Activated CD4-positive, alpha-beta T cell treated with anti-CD3 and anti-CD28 coated beads, Interleukin-10, Interleukin-2, amounts not matched to agents 100 ng/mL and 50 ng/mL, durations not matched to agents 16 hours and 8 hours (primary cell): ENCODE results near the gene INCENP.

Experiments used
- DNase-seq: peaks from one replicate; pipeline ENCODE4 v3.0.0-alpha.2; 2020

Gene INCENP

GRCh38 chr11:62125316-62125715 lies 1.5 kb downstream of the INCENP start:
- DNase-seq: peak; percentile 18

GRCh38 chr11:62125881-62126280 lies 2.1 kb downstream of the INCENP start:
- no peak for DNase-seq

GRCh38 chr11:62127426-62127825 lies 3.6 kb downstream of the INCENP start:
- DNase-seq: no peak

GRCh38 chr11:62127941-62128770 lies 4.3 kb downstream of the INCENP start:
- DNase-seq: no peak

GRCh38 chr11:62128835-62129234 lies 5.0 kb downstream of the INCENP start:
- DNase-seq: no peak

GRCh38 chr11:62129590-62130282 lies 5.9 kb downstream of the INCENP start:
- DNase-seq: no peak

GRCh38 chr11:62130283-62131169 lies 6.7 kb downstream of the INCENP start:
- no peak for DNase-seq

- no peak for DNase-seq
Observed at GRCh38 chr11:62131170-62131464, 7.3 kb downstream of the INCENP start.

- DNase-seq: no peak
Observed at GRCh38 chr11:62132191-62132590, 8.4 kb downstream of the INCENP start.

GRCh38 chr11:62132689-62133293 lies 9.0 kb downstream of the INCENP start:
- DNase-seq: no peak

- DNase-seq: no peak
Observed at GRCh38 chr11:62133328-62134065, 9.7 kb downstream of the INCENP start.

- no peak for DNase-seq
Observed at GRCh38 chr11:62137276-62137861, 13.6 kb downstream of the INCENP start.

GRCh38 chr11:62137881-62138629 lies 14.2 kb downstream of the INCENP start:
- no peak for DNase-seq

- no peak for DNase-seq
Observed at GRCh38 chr11:62138630-62139425, 15.0 kb downstream of the INCENP start.

- DNase-seq: no peak
Observed at GRCh38 chr11:62139526-62140303, 15.9 kb downstream of the INCENP start.

- no peak for DNase-seq
Observed at GRCh38 chr11:62140304-62141110, 16.7 kb downstream of the INCENP start.

- DNase-seq: no peak
Observed at GRCh38 chr11:62141111-62142042, 17.6 kb downstream of the INCENP start.

GRCh38 chr11:62142043-62142375 lies 18.2 kb downstream of the INCENP start:
- DNase-seq: no peak
